Measurements from ENCODE around the gene TNFRSF18. TPM values are rescaled to one million over a fixed set of nuclear protein-coding genes. Genes with fewer than 3 reads are reported as not detected.

Gene TNFRSF18
- polyA plus RNA-seq, 1 donor (not counting 4 experiments of a cell fraction or from before 2014, with no cell fraction given): 0.21 TPM

DNA sequence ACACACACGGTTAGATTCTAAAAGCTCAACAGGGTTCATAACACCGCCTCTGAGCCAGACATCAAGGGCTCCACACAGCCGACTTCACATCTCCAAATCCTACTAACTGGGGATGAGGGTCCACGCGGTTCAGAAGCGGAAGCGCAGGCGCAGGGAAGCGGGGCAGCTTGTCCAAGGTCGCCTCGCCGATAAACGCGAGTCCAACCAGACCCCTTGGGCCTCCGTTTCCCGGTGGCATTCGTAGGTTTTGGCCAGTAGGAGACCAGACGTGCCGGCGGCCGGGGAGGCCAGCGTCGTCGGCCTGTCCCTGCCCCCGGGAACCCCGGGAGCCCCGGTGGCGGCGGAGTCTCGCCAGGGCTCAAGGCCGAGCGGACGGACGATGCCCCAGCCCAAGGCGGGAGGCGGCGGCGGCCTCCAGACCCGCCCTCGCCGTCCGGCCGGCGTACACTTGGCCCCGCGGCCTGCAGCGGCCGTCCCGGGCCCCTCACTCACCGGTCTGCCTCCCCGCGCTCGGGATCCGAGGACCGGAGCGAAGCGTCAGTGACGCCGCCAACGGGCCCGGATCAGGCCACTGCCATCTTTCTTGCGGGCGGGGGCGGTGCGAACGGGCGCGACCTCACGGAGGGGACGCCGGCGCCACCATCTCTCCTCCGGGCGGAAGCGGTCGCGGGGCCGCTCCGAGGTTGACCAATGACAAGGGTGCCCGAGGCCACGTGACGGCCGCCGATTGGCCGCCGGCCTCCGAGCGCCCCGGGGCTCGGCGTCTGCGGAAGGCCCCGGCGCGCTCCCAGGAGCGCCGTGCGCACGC lies 25.2 kb upstream of the TNFRSF18 start, which contains the start of gene SDF4:
SDF4 (minus strand) TSS at position 602 of the 808 bp plus-strand sequence. CDS start 3,229 bp downstream, outside the sequence.
- Histone ChIP-seq H3K4me3 (ENCODE audit: control insufficient read depth in 2 of 3, extremely low read depth in 1 of 3, insufficient read depth in 2 of 3, low read depth in 1 of 3, low read length in 3 of 3) (peak within 1 kb of the TSS; percentile 82 to 93 (median 91)), H3K9me3 (ENCODE audit: control insufficient read depth, low read depth, low read length) (peaks cover 4% of the 10 kb centered on the region), H3K36me3 (ENCODE audit: control insufficient read depth in 2 of 2, extremely low read depth in 1 of 2, insufficient read depth in 2 of 2, low read length in 2 of 2) (peaks cover 10 to 27% of the 10 kb centered on the region in 2 experiments), H3K9ac (ENCODE audit: control insufficient read depth, extremely low read depth, insufficient read depth, low read length) (peak within 1 kb of the TSS; percentile 96), H2AFZ (ENCODE audit: control insufficient read depth, low read length) (peak within 1 kb of the TSS; percentile 68), H3K27me3 (ENCODE audit: control insufficient read depth, extremely low read depth, insufficient read depth, low read length) (no peaks in the 10 kb centered on the region), H3K9me1 (ENCODE audit: control insufficient read depth, extremely low read depth, insufficient read depth, low read length) (no peaks in the 10 kb centered on the region), H3K4me1 (ENCODE audit: control insufficient read depth, extremely low read depth, insufficient read depth, low read length) (peaks cover 8% of the 10 kb centered on the region), H3K4me2 (ENCODE audit: control insufficient read depth, extremely low read depth, insufficient read depth, low read depth, low read length) (peak within 1 kb of the TSS; percentile 92), H3K27ac (ENCODE audit: control insufficient read depth, insufficient read depth, low read length) (peak within 1 kb of the TSS; percentile 79), H4K20me1 (ENCODE audit: control insufficient read depth, extremely low read depth, insufficient read depth, low read length) (no peaks in the 10 kb centered on the region), H3K79me2 (ENCODE audit: control insufficient read depth, insufficient read depth, low read length) (peaks cover 64% of the 10 kb centered on the region)
- dilution Hi-C loops (cut with MboI; ENCODE audit: extremely low pct_ligation_motif_present, low sequenced_read_pairs): no loop called here
- FAIRE-seq (no peak), DNase-seq (ENCODE audit: low read depth, low spot score) (no peak)
- TF ChIP-seq, protein P1, sequence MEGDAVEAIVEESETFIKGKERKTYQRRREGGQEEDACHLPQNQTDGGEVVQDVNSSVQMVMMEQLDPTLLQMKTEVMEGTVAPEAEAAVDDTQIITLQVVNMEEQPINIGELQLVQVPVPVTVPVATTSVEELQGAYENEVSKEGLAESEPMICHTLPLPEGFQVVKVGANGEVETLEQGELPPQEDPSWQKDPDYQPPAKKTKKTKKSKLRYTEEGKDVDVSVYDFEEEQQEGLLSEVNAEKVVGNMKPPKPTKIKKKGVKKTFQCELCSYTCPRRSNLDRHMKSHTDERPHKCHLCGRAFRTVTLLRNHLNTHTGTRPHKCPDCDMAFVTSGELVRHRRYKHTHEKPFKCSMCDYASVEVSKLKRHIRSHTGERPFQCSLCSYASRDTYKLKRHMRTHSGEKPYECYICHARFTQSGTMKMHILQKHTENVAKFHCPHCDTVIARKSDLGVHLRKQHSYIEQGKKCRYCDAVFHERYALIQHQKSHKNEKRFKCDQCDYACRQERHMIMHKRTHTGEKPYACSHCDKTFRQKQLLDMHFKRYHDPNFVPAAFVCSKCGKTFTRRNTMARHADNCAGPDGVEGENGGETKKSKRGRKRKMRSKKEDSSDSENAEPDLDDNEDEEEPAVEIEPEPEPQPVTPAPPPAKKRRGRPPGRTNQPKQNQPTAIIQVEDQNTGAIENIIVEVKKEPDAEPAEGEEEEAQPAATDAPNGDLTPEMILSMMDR (optimal IDR thresholded peaks at IDR 0.05 in 1 of 3, IDR thresholded peaks at IDR 0.05 in 1 of 3, conservative IDR thresholded peaks at IDR 0.05 in 1 of 3; ENCODE audit: extremely low read depth in 1 of 3, insufficient read depth in 2 of 3, low read length in 3 of 3): no peak
- no peak for TF ChIP-seq EZH2 (IDR thresholded peaks at IDR 0.05; ENCODE audit: low read length)

DNA sequence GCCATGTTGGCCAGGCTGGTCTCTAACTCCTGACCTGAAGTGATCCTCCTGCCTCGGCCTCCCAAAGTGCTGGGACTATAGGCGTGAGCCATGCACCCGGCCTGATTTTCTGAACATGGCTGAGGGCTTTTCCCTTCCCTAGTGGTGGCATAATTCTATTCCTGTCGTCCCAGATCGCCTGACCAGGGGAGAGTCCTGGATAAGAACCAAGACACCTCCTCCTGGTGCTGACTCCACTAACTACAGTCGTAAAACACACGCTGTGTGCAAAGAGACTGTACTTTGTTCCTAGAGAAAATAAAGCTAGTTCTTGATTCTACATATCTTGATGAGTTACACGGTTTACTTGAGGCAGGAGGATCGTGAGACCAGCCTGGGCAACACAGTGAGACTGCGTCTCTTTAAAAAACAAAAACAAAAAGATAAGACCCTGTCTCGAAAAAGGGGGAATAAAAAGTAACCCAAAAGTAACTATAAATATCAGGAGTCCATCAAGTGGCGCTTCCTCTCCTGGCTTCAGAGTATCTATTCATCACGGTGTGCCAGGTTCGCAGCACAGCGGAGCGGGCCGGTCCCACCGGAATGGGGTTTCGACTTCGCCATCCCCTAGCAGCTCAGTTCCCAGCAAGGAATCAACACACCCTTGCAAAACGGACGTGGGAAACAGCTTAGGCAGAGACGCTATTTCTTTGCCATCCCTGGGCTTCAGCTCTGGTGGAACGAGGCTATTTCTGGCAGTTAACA lies 24.4 kb upstream of the TNFRSF18 start:
- peaks cover 5% of the 10 kb centered on the region for H4K20me1 ChIP-seq (ENCODE audit: control insufficient read depth, extremely low read depth, insufficient read depth, low read length)
- H3K4me1 ChIP-seq (ENCODE audit: control insufficient read depth, extremely low read depth, insufficient read depth, low read length): peaks cover 8% of the 10 kb centered on the region
- H3K9me1 ChIP-seq (ENCODE audit: control insufficient read depth, extremely low read depth, insufficient read depth, low read length): no peaks in the 10 kb centered on the region
- H2AFZ ChIP-seq (ENCODE audit: control insufficient read depth, low read length): peak overlapping the region; percentile 68
- peaks cover 4% of the 10 kb centered on the region for H3K9me3 ChIP-seq (ENCODE audit: control insufficient read depth, low read depth, low read length)
- TF ChIP-seq, protein P1 (optimal IDR thresholded peaks at IDR 0.05 in 1 of 3, IDR thresholded peaks at IDR 0.05 in 1 of 3, conservative IDR thresholded peaks at IDR 0.05 in 1 of 3; ENCODE audit: extremely low read depth in 1 of 3, insufficient read depth in 2 of 3, low read length in 3 of 3): peak; percentile 28 to 45 (median 40)
- TF ChIP-seq EZH2 (IDR thresholded peaks at IDR 0.05; ENCODE audit: low read length): no peak
- H3K27me3 ChIP-seq (ENCODE audit: control insufficient read depth, extremely low read depth, insufficient read depth, low read length): no peaks in the 10 kb centered on the region
- peak overlapping the region; percentile 92 for H3K4me2 ChIP-seq (ENCODE audit: control insufficient read depth, extremely low read depth, insufficient read depth, low read depth, low read length)
- peak overlapping the region; percentile 96 for H3K9ac ChIP-seq (ENCODE audit: control insufficient read depth, extremely low read depth, insufficient read depth, low read length)
- FAIRE-seq: peak; percentile 52
- peaks cover 72% of the 10 kb centered on the region for H3K79me2 ChIP-seq (ENCODE audit: control insufficient read depth, insufficient read depth, low read length)
- dilution Hi-C loops (cut with MboI; ENCODE audit: extremely low pct_ligation_motif_present, low sequenced_read_pairs): no loop called here
- peak overlapping the region; percentile 82 to 93 (median 91) for H3K4me3 ChIP-seq (ENCODE audit: control insufficient read depth in 2 of 3, extremely low read depth in 1 of 3, insufficient read depth in 2 of 3, low read depth in 1 of 3, low read length in 3 of 3)
- peaks cover 10 to 33% of the 10 kb centered on the region in 2 experiments for H3K36me3 ChIP-seq (ENCODE audit: control insufficient read depth in 2 of 2, extremely low read depth in 1 of 2, insufficient read depth in 2 of 2, low read length in 2 of 2)
- DNase-seq (ENCODE audit: low read depth, low spot score): no peak
- peak overlapping the region; percentile 79 for H3K27ac ChIP-seq (ENCODE audit: control insufficient read depth, insufficient read depth, low read length)

Measured in keratinocyte (primary cell).